ENCODE data around the gene FCRL3.
"Not testable (repeated sequence)": the region's sequence is repeated elsewhere in the genome, so short reads cannot be mapped to it uniquely, and the experiment has no call there.

GRCh38 chr1:157735991-157736390 is 35.4 kb upstream of the FCRL3 start:
- not testable (repeated sequence) for TF ChIP-seq TAF1 (conservative IDR thresholded peaks at IDR 0.05); ATF3 (IDR thresholded peaks at IDR 0.05)
- TF ChIP-seq, protein P1, sequence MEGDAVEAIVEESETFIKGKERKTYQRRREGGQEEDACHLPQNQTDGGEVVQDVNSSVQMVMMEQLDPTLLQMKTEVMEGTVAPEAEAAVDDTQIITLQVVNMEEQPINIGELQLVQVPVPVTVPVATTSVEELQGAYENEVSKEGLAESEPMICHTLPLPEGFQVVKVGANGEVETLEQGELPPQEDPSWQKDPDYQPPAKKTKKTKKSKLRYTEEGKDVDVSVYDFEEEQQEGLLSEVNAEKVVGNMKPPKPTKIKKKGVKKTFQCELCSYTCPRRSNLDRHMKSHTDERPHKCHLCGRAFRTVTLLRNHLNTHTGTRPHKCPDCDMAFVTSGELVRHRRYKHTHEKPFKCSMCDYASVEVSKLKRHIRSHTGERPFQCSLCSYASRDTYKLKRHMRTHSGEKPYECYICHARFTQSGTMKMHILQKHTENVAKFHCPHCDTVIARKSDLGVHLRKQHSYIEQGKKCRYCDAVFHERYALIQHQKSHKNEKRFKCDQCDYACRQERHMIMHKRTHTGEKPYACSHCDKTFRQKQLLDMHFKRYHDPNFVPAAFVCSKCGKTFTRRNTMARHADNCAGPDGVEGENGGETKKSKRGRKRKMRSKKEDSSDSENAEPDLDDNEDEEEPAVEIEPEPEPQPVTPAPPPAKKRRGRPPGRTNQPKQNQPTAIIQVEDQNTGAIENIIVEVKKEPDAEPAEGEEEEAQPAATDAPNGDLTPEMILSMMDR (IDR thresholded peaks at IDR 0.05; ENCODE audit: low read depth, low read length, missing input control): not testable (repeated sequence)

Measured in liver (tissue), 3 donors.